Activated naive CD8-positive, alpha-beta T cell treated with anti-CD3 and anti-CD28 coated beads, Interleukin-2, amount 10 ng/mL, durations not matched to agents 7 days and 5 days (primary cell): ENCODE data around the gene CD44. TPM values are rescaled to one million over a fixed set of nuclear protein-coding genes. Genes with fewer than 3 reads are reported as not detected.
A peak's percentile ranks its signal among the peaks of the same experiment; 100 is the strongest.

Source experiments
- ATAC-seq: fragments of 150-1000 bp; cut with Tn5 transposase; one replicate; pipeline ENCODE4 v1.10.0; 2021; ENCODE audit warnings: low read depth, moderate library complexity
- POLR2A ChIA-PET: fragments of 350-600 bp; sonication (Branson Sonifier 250); formaldehyde crosslinking; loops from one replicate; lab custom pipeline; 2021; ENCODE audit warnings: antibody characterized with exemption; lab: Charles Lee
- DNase-seq: peaks from one replicate; pipeline ENCODE4 v3.0.0; 2021
- H3K27ac Mint-ChIP-seq: one replicate; pipeline ENCODE4 v1.8.0; 2022; ENCODE audit warnings: mild to moderate bottlenecking, mixed read lengths
- H3K27me3 Mint-ChIP-seq: one replicate; pipeline ENCODE4 v1.8.0; 2022; ENCODE audit warnings: mild to moderate bottlenecking, moderate library complexity, mixed read lengths
- H3K36me3 Mint-ChIP-seq: one replicate; pipeline ENCODE4 v1.8.0; 2021; ENCODE audit warnings: mild to moderate bottlenecking, mixed read lengths
- H3K4me1 Mint-ChIP-seq: one replicate; pipeline ENCODE4 v1.8.0; 2021; ENCODE audit warnings: mixed read lengths
- H3K4me3 Mint-ChIP-seq: one replicate; pipeline ENCODE4 v1.8.0; 2022; ENCODE audit warnings: mild to moderate bottlenecking, moderate library complexity, mixed read lengths
- H3K9me3 Mint-ChIP-seq: one replicate; pipeline ENCODE4 v1.8.0; 2021; ENCODE audit warnings: mixed read lengths
- total RNA-seq, 2 experiments: library from RNA; stranded (reverse); gene quantifications; one replicate each; pipeline ENCODE4 v1.2.3, GENCODE V29; 2021

Gene CD44
- total RNA-seq, 2 experiments from 2014 or later: 551 to 555 TPM

GRCh38 chr11:35272391-35272902 lies 133.5 kb downstream of the CD44 start:
- peak overlapping the region; percentile 91 for H3K27ac Mint-ChIP-seq
- DNase-seq (peak; percentile 49), ATAC-seq (peak; percentile 98)
- peaks cover 5% of the 10 kb centered on the region for H3K9me3 Mint-ChIP-seq
- H3K27me3 Mint-ChIP-seq: no peaks in the 10 kb centered on the region
- POLR2A ChIA-PET: interaction anchor here (1.0 kb wide), 1 partner anchor 98 kb away, joined by 3 read pairs; no protein-coding TSS in a partner anchor
- H3K4me1 Mint-ChIP-seq: peaks cover 43% of the 10 kb centered on the region
- H3K36me3 Mint-ChIP-seq: peaks cover 13% of the 10 kb centered on the region
- H3K4me3 Mint-ChIP-seq: peak overlapping the region; percentile 9

- peaks cover 7% of the 10 kb centered on the region for H3K9me3 Mint-ChIP-seq
- POLR2A ChIA-PET: no interaction called here
- no peak for ATAC-seq
- no peak overlapping the region for H3K4me3 Mint-ChIP-seq
- peaks cover 18% of the 10 kb centered on the region for H3K36me3 Mint-ChIP-seq
- H3K27me3 Mint-ChIP-seq: no peaks in the 10 kb centered on the region
- DNase-seq: no peak
- H3K27ac Mint-ChIP-seq: no peak overlapping the region
- H3K4me1 Mint-ChIP-seq: peaks cover 48% of the 10 kb centered on the region
These were observed 136.2 kb downstream of the CD44 start for GRCh38 chr11:35274909-35275785.

- peaks cover 4% of the 10 kb centered on the region for H3K9me3 Mint-ChIP-seq
- POLR2A ChIA-PET: no interaction called here
- no peak overlapping the region for H3K27ac Mint-ChIP-seq
- no peaks in the 10 kb centered on the region for H3K27me3 Mint-ChIP-seq
- no peak for ATAC-seq
- no peak overlapping the region for H3K4me3 Mint-ChIP-seq
- DNase-seq: no peak
- H3K36me3 Mint-ChIP-seq: peaks cover 15% of the 10 kb centered on the region
- H3K4me1 Mint-ChIP-seq: peaks cover 48% of the 10 kb centered on the region
These were observed 136.8 kb downstream of the CD44 start for GRCh38 chr11:35275786-35276170.

- H3K27ac Mint-ChIP-seq: no peak overlapping the region
These were observed 137.6 kb downstream of the CD44 start for GRCh38 chr11:35276396-35277145.

GRCh38 chr11:35277827-35278226 lies 138.9 kb downstream of the CD44 start:
- POLR2A ChIA-PET: interaction anchor here (0.7 kb wide), 1 partner anchor 783 kb away, joined by 3 read pairs; no protein-coding TSS in a partner anchor
- Mint-ChIP-seq H3K27ac (no peak overlapping the region), H3K4me3 (no peak overlapping the region)

More at GRCh38 chr11:35276396-35277145, 137.6 kb downstream of the CD44 start:
- POLR2A ChIA-PET: no interaction called here
- Mint-ChIP-seq H3K9me3 (peaks cover 2% of the 10 kb centered on the region), H3K27me3 (no peaks in the 10 kb centered on the region), H3K36me3 (peaks cover 13% of the 10 kb centered on the region), H3K4me3 (no peak overlapping the region), H3K4me1 (peaks cover 46% of the 10 kb centered on the region)
- DNase-seq (no peak), ATAC-seq (no peak)

GRCh38 chr11:35280727-35281126 lies 141.8 kb downstream of the CD44 start:
- Mint-ChIP-seq H3K4me3 (no peak overlapping the region), H3K36me3 (peaks cover 9% of the 10 kb centered on the region), H3K4me1 (peaks cover 26% of the 10 kb centered on the region), H3K9me3 (peaks cover 5% of the 10 kb centered on the region), H3K27me3 (no peaks in the 10 kb centered on the region), H3K27ac (no peak overlapping the region)
- POLR2A ChIA-PET: no interaction called here
- no peak for DNase-seq
- no peak for ATAC-seq

More at GRCh38 chr11:35277827-35278226, 138.9 kb downstream of the CD44 start:
- no peak for DNase-seq
- Mint-ChIP-seq H3K36me3 (peaks cover 13% of the 10 kb centered on the region), H3K9me3 (peaks cover 2% of the 10 kb centered on the region), H3K27me3 (no peaks in the 10 kb centered on the region), H3K4me1 (peaks cover 42% of the 10 kb centered on the region)
- no peak for ATAC-seq

- ATAC-seq: no peak
- no peak for DNase-seq
- H3K4me3 Mint-ChIP-seq: no peak overlapping the region
- H3K4me1 Mint-ChIP-seq: peaks cover 21% of the 10 kb centered on the region
- H3K9me3 Mint-ChIP-seq: peaks cover 5% of the 10 kb centered on the region
- H3K27me3 Mint-ChIP-seq: no peaks in the 10 kb centered on the region
- H3K27ac Mint-ChIP-seq: no peak overlapping the region
- POLR2A ChIA-PET: no interaction called here
- H3K36me3 Mint-ChIP-seq: peaks cover 9% of the 10 kb centered on the region
These were observed 142.3 kb downstream of the CD44 start for GRCh38 chr11:35281169-35281688.

Other genes with a start within 250 kb of the CD44 start
- 10 to 100 TPM; 25.7 to 29.4 TPM for gene APIP, start 222.8 kb upstream of the CD44 start, total RNA-seq
- 10 to 100 TPM; 31.4 to 37.1 TPM for gene PDHX, start 222.6 kb upstream of the CD44 start, total RNA-seq